SK-N-SH treated with all-trans-retinoic acid at 6 μM for 48 hours (cell line): ENCODE results near the gene ROCK1.

Experiments
- ARNTL ChIP-seq: fragments of 450-650 bp; formaldehyde crosslinking; IDR thresholded peaks from 2 replicates; pipeline ENCODE4 v1.5.0; 2020; ENCODE audit warnings: low read depth, mild to moderate bottlenecking, moderate library complexity, borderline replicate concordance
- PATZ1 ChIP-seq: fragments of 250-450 bp; sonication (Bioruptor Pico); IDR thresholded peaks from 2 replicates; pipeline ENCODE4 v1.8.0; 2020; ENCODE audit warnings: mild to moderate bottlenecking, moderate library complexity, borderline replicate concordance
- ZFP30 ChIP-seq: fragments of 450-650 bp; formaldehyde crosslinking; IDR thresholded peaks from 2 replicates; pipeline ENCODE4 v1.5.0; 2022; ENCODE audit warnings: mild to moderate bottlenecking, moderate library complexity
- ZNF565 ChIP-seq: fragments of 450-650 bp; formaldehyde crosslinking; conservative IDR thresholded peaks from 2 replicates; pipeline ENCODE4 v1.5.0; 2020; ENCODE audit warnings: low read depth, mild to moderate bottlenecking, moderate library complexity

- TF ChIP-seq PATZ1 (CRISPR knock-in tag), result no peak
- TF ChIP-seq ZNF565 (CRISPR knock-in tag), result no peak
- TF ChIP-seq ZFP30 (CRISPR knock-in tag), result no peak
- no peak for TF ChIP-seq ARNTL (CRISPR knock-in tag)
Measured at GRCh38 chr18:21145371-21145770, 33.8 kb upstream of the ROCK1 start.
